GM20000 (cell line): Measurements from ENCODE around the gene KASH5.

Experiments
- DNase-seq: peaks from one replicate; pipeline ENCODE4 v3.0.0; 2012; ENCODE audit warnings: low spot score
- CTCF ChIP-seq: IDR thresholded peaks from 2 replicates; pipeline ENCODE4 v1.5.1; 2012; ENCODE audit warnings: mild to moderate bottlenecking, control low read depth; ENCODE audit errors: extremely low read depth, missing control alignments

The KASH5 gene

DNA sequence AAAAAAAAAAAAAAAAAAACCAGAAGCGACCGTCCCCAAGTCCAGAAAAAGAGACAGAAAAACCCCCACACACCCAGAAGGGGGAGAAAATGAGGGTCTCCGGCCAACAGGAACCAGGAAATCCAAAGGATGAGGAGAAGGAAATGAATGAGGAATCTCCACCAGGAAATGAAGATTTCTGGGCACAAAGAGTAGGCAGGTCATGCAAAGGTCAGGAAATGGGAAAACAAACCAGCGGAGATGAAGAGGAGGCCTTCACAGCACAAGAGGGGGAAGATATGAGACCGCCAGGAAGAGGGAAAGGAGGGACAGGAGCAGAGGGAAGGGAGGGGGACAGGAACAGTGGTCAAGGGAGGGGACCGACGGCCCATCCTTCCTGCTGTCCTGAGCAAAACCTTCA, 31.7 kb upstream of the KASH5 start:
- TF ChIP-seq CTCF = no peak

GRCh38 chr19:49357186-49357585, 30.9 kb upstream of the KASH5 start:
- no peak for DNase-seq
- TF ChIP-seq CTCF = no peak

More for the DNA sequence above, 31.7 kb upstream of the KASH5 start:
- no peak for DNase-seq

- no peak for TF ChIP-seq CTCF
Observed at GRCh38 chr19:49359851-49360820, 27.9 kb upstream of the KASH5 start.

DNA sequence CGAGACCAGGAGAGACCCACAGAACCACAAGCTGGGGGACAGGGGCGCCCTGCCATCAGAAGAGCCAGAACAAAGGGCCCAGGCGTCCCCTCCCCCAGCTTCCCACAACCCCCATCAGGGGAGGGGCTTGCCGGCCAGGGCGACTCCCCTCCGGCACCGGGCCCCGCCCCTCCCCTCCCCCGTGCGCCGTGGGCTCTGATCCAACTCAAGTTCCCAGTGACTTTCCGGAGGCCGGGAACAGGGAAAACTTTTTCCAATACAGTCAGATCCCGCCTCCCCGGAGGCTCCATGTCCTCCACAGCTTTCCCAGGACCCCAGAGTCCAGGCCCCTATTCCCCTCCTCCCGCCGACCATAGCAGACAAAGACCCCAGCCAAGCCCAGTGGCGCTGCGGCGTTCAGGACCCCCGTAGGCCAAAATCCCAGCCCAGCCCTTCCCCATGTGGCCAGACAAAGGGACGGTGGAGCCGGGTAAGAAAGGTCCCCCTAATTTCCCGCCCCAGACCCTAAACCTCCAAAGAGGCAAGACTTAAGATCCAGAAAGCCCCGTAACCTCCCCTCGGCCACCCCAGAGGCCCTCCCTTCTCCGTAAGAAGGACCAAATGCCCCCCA, 26.5 kb upstream of the KASH5 start:
- DNase-seq = peak; percentile 47
- no peak for TF ChIP-seq CTCF

More at GRCh38 chr19:49359851-49360820, 27.9 kb upstream of the KASH5 start:
- peak; percentile 37 for DNase-seq

DNA sequence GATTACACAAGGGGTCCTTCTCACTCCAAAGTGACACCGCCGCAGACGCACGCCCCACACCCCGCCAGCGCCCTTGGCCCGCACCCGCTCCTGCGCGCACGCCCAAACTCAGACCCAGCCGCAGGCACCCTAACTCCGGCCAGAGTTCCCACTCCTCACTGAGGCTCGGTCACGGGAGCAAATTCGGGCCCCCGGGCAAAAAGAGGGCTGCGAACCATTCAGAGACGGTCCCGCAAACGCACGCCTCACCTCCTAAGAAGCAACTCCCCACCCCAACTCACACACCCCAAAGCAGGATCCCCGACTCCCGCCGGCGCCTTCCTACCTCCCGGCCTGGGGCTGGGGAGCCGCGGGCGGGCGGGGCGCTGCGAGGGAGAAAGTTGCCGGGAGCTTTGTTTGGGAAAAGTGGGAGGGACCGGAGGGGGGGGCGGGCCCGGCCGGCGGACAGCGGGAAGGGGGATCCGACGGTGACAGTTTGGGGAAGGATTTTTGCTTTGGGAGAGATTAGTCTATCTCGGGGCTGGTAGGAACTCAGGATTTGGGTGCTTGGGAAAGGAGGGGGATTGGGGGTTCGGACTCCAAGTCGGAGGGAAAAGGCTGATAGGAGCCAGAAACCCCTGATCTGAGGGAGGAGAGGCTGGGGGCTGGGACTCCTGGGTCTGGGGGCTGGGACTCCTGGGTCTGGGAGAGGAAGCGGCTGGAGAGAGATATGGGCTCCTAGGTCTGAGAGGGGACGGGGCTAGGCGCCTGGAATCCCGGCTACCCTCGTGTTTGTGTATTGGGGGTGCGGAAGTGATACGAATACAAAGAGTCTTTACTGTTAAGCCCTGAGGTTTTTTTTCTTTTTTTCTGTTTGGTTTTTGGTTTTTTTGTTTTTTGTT, 25.8 kb upstream of the KASH5 start, which contains the start of gene TEAD2:
TSS of gene TEAD2 (minus strand) at position 369 of the 881 bp plus-strand sequence. CDS start 2,341 bp downstream, outside the sequence.
- TF ChIP-seq CTCF = no peak
- peak; percentile 58 for DNase-seq

DNA sequence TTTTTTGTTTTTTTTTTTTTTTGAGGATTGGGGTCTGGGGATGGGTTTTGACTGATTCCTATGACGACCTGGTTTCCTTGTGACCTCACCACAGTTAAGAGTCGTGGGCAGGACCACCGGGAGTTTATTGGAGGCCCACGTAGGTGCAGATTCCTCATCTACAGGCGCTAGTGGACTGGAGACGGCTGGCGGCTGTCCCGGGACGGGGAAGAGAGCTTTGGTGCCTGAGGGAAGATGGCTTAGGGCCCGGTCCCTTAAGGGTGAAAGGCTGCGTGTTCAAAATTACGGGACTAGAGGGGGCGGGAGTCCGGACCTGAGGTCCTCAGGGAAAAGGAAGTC, 25.2 kb upstream of the KASH5 start:
- TF ChIP-seq CTCF = no peak
- DNase-seq = peak; percentile 39
